Measurements from ENCODE around the gene KRT16. TPM values are rescaled to one million over a fixed set of nuclear protein-coding genes. Genes with fewer than 3 reads are reported as not detected.
A peak's percentile ranks its signal among the peaks of the same experiment; 100 is the strongest.
"Not testable (repeated sequence)": the region's sequence is repeated elsewhere in the genome, so short reads cannot be mapped to it uniquely, and the experiment has no call there.

Gene KRT16
- total and polyA plus RNA-seq, 2 donors: 0.20 TPM; not detected in 1

DNA sequence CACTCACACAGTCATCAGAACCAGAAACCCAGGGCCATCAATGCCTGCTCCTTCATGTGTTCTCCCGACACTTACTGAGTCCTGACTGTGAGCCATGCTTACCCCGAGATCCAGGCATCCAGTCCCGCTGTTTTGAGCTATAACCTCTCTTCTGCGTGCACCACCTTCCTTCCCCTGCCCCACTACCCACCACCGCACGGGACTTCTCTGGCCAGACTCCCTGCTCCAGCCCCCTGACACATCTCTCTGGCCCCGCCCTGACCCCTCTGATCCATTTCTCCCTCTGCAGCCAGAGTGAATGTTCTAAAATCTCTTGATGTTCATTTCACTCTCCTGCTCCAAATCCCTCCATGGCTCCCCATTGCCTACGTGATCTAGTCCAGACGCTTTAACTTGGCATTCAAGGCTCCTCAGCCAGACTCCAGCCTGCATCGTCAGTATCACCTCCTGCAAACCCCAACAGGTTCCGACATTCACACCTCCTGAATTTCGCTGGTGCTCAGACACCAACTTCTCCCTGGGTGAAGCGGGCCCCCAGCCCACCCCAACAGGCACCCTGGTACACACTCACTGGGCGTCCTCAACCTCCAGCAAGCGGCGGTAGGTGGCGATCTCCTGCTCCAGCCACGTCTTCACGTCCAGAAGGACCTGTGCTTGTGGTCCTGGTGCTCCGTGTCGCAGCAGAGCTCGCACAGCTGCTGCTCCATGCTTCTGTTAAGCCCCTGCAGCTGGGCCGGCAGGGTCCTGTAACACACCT, 14.9 kb upstream of the KRT16 start:
- Histone ChIP-seq H3K36me3 (ENCODE audit: insufficient read depth) (no peaks in the 10 kb centered on the region), H3K4me1 (ENCODE audit: insufficient read depth) (peaks cover 2% of the 10 kb centered on the region)

DNA sequence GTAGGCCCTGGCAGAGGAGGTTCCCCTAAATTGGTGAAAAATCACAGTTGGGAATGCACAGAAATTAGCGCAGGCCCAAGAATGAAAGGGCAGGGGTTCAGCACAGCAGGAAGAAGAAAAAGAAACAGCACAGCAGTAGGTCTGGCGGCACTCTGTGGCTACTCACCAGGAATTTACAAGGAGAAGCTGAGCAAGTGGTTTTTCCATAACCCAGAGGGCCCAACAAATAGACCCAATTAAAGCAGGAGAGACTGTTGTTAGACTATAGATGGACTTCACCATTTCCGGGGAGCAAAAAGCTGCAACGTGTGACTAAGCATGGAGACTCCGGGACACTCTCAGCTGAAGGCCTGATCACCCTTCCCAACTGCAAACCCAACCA, 14.3 kb upstream of the KRT16 start:
- not testable (repeated sequence) for H3K36me3 ChIP-seq (ENCODE audit: insufficient read depth); H3K27ac ChIP-seq (ENCODE audit: low read depth); H3K4me1 ChIP-seq (ENCODE audit: insufficient read depth); DNase-seq (ENCODE audit: extremely low spot score); H3K4me3 ChIP-seq (ENCODE audit: low read depth, low read length)
- WGBS: 82% methylated on average over 5 of the region's 5 CpGs

More for the DNA sequence above, 14.9 kb upstream of the KRT16 start:
- no peak for DNase-seq (ENCODE audit: extremely low spot score)
- WGBS: 86% methylated on average over 23 of the region's 23 CpGs
- Histone ChIP-seq H3K27ac (ENCODE audit: low read depth) (no peak overlapping the region), H3K4me3 (ENCODE audit: low read depth, low read length) (no peak overlapping the region)

DNA sequence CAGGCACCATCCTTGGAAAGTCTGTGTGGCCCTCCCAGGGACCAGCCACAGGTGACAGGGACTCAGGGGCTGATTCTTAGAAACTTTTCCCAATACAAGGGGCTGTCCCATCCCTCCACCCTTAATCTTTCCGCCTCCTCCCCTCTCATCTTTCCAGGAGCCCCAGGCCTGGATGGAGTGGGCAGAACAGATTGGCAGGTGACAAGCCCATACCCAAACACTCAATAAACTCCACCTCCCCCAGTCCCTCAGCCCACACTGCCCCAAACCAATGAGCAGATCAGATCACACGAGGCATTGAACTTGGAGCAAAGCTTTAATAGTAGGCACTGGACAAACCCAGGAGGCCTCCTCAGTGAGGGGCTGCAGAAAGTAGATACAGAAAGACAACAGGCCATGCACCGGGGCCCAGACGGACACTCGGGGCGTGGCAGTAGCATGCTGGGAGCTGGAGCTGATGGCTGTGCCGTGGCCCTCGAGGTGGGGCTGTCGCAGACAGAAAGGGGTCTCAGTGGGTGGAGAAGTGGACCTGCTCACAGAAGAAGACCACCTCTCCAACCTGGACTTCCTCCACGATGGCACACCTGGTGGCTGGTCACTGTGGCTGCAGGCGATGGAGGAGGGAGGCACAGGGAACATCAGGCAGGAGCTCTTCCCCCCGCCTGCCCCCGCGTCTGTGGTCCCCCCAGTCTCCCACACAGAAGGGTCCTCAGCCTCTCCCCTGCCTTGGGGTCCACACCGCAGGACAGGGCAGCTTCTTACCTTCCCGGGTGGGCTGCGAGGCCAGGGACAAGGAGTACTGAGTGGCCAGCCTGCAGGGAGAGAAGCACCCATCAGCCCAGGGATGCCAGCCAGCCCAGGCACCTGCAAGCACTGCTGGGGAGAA, 13.7 kb upstream of the KRT16 start:
- not testable (repeated sequence) for H3K4me3 ChIP-seq (ENCODE audit: low read depth, low read length); H3K27ac ChIP-seq (ENCODE audit: low read depth); DNase-seq (ENCODE audit: extremely low spot score); H3K4me1 ChIP-seq (ENCODE audit: insufficient read depth); H3K36me3 ChIP-seq (ENCODE audit: insufficient read depth)
- WGBS: 91% methylated on average over 17 of the region's 17 CpGs

DNA sequence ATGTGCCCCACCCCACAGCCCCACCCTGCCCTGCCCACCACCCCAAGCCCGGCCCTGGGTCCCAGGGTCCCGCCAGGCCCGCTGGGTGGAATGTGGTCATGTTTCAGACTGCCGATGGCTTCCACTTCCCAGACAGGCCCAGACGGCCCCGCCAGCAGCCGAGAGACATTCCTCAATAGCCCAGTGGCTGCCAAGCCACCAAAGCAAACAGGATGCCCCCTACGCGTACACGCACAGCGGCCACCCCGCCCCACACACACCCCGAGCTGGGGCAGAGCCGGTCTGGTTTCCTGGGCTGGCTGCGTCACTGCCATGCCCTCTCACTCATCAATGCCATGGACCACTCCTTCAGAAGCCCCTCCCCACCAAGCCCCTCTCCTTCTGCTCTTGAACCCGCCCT, 13.0 kb upstream of the KRT16 start:
- Histone ChIP-seq H3K27ac (ENCODE audit: low read depth) (no peak overlapping the region), H3K4me1 (ENCODE audit: insufficient read depth) (peaks cover 2% of the 10 kb centered on the region), H3K4me3 (ENCODE audit: low read depth, low read length) (no peak overlapping the region), H3K36me3 (ENCODE audit: insufficient read depth) (no peaks in the 10 kb centered on the region)
- WGBS: 77% methylated on average over 16 of the region's 16 CpGs
- DNase-seq (ENCODE audit: extremely low spot score): no peak

DNA sequence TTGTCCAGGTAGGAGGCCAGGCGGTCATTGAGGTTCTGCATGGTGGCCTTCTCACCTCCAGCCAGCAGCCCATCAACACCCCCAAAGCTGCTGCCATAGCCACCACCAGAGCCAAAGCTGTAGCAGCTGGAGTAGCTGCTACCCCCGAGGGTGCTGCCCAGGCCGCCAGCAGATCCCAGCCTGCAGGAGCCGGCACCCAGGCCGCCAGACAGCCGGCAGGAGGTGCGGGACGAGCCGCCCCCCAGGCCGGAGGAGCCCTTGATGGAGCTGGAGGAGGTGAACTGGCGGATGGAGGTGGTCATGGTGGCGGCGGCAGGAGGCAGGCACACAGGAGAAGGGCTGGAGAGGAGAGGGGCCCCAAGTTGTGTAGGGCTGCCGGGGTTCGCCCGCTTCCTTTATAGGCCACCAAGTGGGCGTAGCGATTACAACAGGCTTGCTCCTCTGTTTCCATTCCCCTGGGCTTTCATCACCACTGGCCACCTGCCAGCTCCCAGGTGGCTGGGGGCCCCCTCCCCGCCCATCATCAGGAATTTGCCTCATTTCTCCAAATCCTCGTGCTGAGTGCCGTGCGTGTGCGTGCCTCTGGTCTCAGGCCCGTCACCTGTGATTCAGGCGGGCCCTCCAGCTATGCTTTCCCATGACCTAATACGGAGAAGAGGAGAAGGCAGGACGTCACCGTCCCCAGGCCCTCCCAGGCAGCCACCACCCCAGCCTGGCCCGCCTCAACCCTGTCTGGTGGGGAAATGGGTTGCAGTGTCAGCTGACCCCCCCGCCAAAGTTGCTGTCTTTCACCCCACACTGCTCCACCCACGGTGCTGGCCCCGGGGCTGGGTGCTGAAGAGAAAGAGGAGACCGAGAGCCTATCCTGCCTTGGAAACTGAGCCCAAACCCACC, 11.9 kb upstream of the KRT16 start, which contains the start of gene KRT17:
KRT17 (minus strand) TSS at position 368 of the 894 bp plus-strand sequence; CDS start at position 302, 66 bp downstream.
- no peaks in the 10 kb centered on the region for H3K36me3 ChIP-seq (ENCODE audit: insufficient read depth)
- DNase-seq (ENCODE audit: extremely low spot score): no peak
- peak within 1 kb of the TSS; percentile 43 for H3K27ac ChIP-seq (ENCODE audit: low read depth)
- WGBS: 63% methylated on average over 33 of the region's 33 CpGs
- peaks cover 2% of the 10 kb centered on the region for H3K4me1 ChIP-seq (ENCODE audit: insufficient read depth)
- no peak within 1 kb of the TSS for H3K4me3 ChIP-seq (ENCODE audit: low read depth, low read length)

DNA sequence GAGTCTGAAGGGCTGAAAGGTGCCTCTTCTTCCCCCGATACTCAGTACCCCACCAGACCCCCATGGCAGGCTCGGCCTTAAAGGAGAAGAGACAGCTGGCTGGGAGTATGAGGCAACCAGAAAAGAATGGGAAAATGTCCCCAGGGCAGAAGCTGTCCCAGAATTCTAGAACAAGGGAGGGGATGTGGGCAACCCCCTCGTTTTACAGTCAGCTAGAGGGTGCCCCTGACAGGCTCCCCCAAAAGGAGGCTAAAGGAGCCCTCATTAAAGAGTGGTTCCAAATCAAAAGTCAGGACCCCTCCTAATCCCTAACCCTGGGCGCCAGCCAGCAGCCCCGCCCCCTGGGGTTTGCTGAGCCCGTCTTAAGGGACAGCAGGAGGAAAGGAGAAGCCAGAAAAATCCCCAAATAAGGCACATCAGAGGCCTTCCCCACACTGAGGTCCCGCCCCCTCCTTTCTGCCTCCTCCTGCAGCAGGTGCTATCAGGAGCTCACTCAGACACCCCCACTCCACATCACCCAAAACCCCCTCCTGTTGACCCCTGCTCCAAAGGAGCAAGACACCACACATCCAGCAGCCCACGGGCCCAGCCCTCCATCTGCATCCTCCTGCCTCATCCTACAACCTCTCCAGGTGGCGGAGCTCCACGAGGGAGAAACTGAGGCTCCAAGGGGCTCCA, 10.8 kb upstream of the KRT16 start:
- not testable (repeated sequence) for H3K36me3 ChIP-seq (ENCODE audit: insufficient read depth); DNase-seq (ENCODE audit: extremely low spot score); H3K4me3 ChIP-seq (ENCODE audit: low read depth, low read length); H3K4me1 ChIP-seq (ENCODE audit: insufficient read depth)
- 57% methylated on average over 10 of the region's 10 CpGs for WGBS
- peak overlapping the region; percentile 40 for H3K27ac ChIP-seq (ENCODE audit: low read depth)

DNA sequence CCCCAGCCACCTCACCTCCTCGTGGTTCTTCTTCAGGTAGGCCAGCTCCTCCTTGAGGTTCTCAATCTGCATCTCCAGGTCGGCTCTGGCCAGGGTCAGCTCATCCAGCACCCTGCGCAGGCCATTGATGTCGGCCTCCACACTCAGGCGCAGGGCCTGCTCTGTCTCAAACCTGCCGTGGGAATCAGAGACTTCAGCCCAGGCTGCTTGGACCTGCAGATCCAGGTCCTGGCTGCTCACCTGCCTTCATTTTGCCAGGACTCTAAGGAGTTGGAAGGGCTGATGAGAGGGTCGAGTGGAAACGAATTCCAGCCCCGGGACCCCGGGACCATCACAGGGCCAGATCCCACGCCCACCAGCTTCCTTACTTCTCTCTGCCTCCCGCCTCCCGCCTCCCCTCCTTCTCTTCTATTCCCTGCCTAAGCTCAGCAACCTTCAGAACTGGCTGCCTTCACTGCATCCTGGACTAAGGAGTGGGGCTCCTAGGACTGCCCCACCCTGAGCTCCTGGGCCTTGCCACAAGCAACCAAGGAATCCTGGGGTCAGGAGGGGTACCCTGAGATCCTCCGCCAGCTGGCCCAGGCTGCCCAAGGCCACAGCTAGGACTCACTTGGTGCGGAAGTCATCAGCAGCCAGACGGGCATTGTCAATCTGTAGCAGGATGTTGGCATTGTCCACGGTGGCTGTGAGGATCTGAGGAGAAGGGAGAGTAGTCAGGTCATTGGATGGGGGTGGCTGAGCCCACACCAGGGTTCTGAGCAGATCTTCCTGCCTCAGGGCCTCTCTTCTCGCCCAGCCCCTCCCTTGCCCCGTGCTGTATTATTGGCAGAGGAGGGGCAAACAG, 10.0 kb upstream of the KRT16 start:
- H3K36me3 ChIP-seq (ENCODE audit: insufficient read depth); H3K4me1 ChIP-seq (ENCODE audit: insufficient read depth); H3K4me3 ChIP-seq (ENCODE audit: low read depth, low read length); DNase-seq (ENCODE audit: extremely low spot score): not testable (repeated sequence)
- H3K27ac ChIP-seq (ENCODE audit: low read depth): peak overlapping the region; percentile 40
- 82% methylated on average over 19 of the region's 19 CpGs for WGBS

DNA sequence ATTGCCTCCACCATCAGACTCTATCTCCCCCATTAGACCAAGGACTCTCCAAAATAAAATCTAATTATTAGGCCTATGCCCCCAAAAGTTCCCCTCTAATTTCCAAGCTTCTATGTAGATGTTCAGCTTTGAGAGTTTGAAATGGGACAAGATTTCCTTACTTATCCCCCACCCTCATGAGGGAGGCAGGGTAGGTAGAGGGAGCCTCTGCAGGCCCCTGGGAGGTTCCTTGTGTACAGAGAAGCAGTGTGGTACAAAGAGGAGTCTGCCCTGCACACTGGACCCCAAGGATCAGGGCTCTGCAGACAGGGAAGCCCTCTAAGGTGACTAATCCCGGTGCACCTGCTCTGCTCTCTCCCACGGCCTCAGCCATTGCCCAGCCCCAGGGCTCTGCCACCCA, 9.3 kb upstream of the KRT16 start:
- no peak for DNase-seq (ENCODE audit: extremely low spot score)
- Histone ChIP-seq H3K4me1 (ENCODE audit: insufficient read depth) (peaks cover 2% of the 10 kb centered on the region), H3K27ac (ENCODE audit: low read depth) (no peak overlapping the region), H3K36me3 (ENCODE audit: insufficient read depth) (no peaks in the 10 kb centered on the region), H3K4me3 (ENCODE audit: low read depth, low read length) (no peak overlapping the region)
- 90% methylated on average over 2 of the region's 2 CpGs for WGBS

DNA sequence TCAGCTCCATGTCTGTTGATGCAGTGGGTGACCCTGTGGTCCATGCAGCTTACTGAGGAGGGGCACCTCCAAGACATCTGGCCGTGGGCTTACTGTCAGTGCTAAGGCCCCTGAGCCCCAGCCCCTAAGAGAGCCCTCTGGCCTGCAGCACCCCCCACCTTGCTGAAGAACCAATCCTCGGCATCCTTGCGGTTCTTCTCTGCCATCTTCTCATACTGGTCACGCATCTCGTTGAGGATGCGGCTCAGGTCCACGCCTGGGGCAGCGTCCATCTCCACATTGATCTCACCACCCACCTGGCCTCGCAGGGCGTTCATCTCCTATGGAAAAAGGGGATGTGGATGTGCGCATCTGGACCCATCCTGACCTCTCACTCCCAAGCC, 8.9 kb upstream of the KRT16 start:
- DNase-seq (ENCODE audit: extremely low spot score); H3K4me1 ChIP-seq (ENCODE audit: insufficient read depth); H3K4me3 ChIP-seq (ENCODE audit: low read depth, low read length); H3K36me3 ChIP-seq (ENCODE audit: insufficient read depth); H3K27ac ChIP-seq (ENCODE audit: low read depth): not testable (repeated sequence)
- 93% methylated on average over 11 of the region's 11 CpGs for WGBS

DNA sequence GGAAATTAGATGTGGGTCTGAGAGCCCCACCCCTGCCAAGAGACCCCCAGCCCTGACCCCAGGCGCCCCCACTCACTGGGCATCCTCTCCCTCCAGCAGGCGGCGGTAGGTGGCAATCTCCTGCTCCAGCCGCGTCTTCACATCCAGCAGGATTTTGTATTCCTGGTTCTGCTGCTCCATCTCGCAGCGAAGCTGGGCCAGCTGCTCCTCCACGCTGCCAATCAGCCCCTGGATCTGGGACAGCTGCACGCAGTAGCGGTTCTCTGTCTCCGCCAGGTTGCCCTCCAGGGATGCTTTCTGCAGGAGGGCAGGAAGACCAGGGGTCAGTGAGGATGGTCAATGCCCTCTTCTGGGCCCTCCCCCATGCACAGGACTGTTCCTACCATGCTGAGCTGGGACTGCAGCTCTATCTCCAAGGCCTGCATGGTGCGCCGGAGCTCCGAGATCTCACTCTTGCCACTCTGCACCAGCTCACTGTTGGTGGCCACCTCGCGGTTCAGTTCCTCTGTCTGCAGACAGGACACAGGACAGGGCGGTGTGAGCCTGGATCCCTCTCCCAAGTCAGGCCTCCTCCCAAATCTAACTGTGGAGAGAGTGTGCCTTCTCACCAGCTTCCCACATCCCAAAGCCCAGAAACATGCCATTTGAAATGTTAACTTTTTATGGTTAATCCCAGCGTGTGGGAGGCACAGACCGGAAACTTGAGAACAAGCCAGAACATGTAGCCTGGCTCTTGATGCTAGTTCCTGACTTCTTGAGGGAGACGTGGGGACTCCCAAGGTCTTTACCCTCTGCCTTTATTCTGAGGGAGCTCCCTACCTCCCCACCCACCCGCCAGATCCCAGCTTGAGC, 8.2 kb upstream of the KRT16 start:
- H3K4me1 ChIP-seq (ENCODE audit: insufficient read depth): peaks cover 2% of the 10 kb centered on the region
- no peak overlapping the region for H3K4me3 ChIP-seq (ENCODE audit: low read depth, low read length)
- 74% methylated on average over 21 of the region's 21 CpGs for WGBS
- DNase-seq (ENCODE audit: extremely low spot score): no peak
- no peak overlapping the region for H3K27ac ChIP-seq (ENCODE audit: low read depth)
- no peaks in the 10 kb centered on the region for H3K36me3 ChIP-seq (ENCODE audit: insufficient read depth)

DNA sequence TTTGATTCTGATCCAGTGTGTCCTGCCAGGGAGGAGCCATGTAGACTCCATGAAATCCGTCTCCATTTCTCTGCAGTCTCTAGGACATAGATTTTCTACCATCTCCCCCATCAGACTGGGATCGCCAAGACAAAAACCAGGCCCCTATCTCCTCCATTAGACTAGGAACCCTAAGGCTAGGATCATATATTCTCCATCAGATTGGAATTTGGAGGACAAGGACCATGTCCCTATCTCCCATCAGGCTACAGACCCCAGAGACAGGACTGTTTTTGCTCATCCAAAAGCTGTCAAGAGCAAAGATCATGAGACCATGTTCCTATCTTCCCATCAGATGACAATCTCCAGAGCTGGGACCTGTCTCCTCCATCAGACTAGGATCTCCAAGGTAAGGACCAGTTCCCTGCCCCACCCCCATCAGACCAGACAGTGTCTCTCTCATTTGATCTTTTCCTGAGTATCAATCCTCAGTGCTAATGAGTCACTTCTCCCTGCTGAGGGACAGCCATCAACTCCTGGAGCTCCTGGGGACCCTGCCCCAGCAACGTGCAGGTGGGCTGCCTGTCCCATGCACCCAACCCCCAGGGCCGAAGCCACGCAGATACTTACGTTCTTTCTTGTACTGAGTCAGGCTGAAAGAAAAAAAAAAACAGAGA, 7.5 kb upstream of the KRT16 start:
- not testable (repeated sequence) for H3K4me1 ChIP-seq (ENCODE audit: insufficient read depth); H3K36me3 ChIP-seq (ENCODE audit: insufficient read depth); DNase-seq (ENCODE audit: extremely low spot score); H3K27ac ChIP-seq (ENCODE audit: low read depth); H3K4me3 ChIP-seq (ENCODE audit: low read depth, low read length)
- WGBS: 91% methylated on average over 6 of the region's 6 CpGs
